HL-60 (cell line): ENCODE results near the gene AK9.

Experiments used
- DNase-seq, 2 experiments: peaks; one replicate each; pipeline ENCODE4 v3.0.0-alpha.2; 2010 to 2020; ENCODE audit warnings: low read depth in 1 of 2, low spot score in 1 of 2
- H3K27ac ChIP-seq: fragments of 250-450 bp; sonication (Bioruptor Pico); replicated peaks from 2 replicates; pipeline ENCODE4 v1.5.1; 2020; ENCODE audit warnings: mild to moderate bottlenecking, moderate library complexity
- H3K27me3 ChIP-seq: fragments of 250-450 bp; sonication (Bioruptor Pico); 2 replicates; pipeline ENCODE4 v1.5.1; 2021; ENCODE audit warnings: mild to moderate bottlenecking, moderate library complexity; ENCODE audit not compliant: insufficient read depth, poor library complexity, severe bottlenecking
- H3K4me3 ChIP-seq: replicated peaks from 2 replicates; pipeline ENCODE4 v1.5.1; 2011; ENCODE audit warnings: mild to moderate bottlenecking, control low read depth, low read length; ENCODE audit not compliant: insufficient read depth
- GABPA ChIP-seq: IDR thresholded peaks from 2 replicates; pipeline ENCODE4 v1.6.1; 2012; ENCODE audit warnings: low read depth
- POLR2AphosphoS5 ChIP-seq: IDR thresholded peaks from 2 replicates; pipeline ENCODE4 v1.6.1; 2012; ENCODE audit warnings: low read depth
- SPI1 ChIP-seq: IDR thresholded peaks from 2 replicates; pipeline ENCODE4 v1.6.1; 2012; ENCODE audit warnings: low read depth, mild to moderate bottlenecking, borderline replicate concordance
- TF ChIP-seq, protein P1 (sequence below): IDR thresholded peaks from one replicate; pipeline ENCODE4 v1.5.1; 2011; ENCODE audit warnings: low read length, control low read depth, inconsistent platforms; ENCODE audit not compliant: insufficient read depth
- TF ChIP-seq, protein P2 (sequence below): IDR thresholded peaks from 2 replicates; pipeline ENCODE4 v1.6.1; 2012; ENCODE audit warnings: low read depth; ENCODE audit not compliant: insufficient replicate concordance

The AK9 gene

DNA sequence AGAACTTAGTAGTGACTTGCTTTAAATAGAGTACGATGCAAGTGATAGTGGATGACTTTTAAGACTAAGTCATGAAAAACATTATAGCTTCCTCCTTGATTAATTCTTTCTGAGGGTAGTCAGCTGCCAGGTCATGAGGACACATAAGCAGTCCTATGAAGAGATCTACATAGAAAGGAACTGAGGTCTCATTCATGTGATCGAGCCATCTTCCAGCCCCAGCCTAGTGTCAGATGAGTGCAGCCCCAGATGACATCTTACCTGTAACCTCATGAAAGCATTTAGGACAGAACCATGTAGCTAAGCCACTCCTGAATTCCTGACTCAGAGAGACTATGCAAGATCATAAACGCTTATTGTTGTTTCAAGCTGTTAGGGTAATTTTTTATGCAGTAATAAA is 67.7 kb downstream of the AK9 start:
- no peaks in the 10 kb centered on the region for H3K27me3 ChIP-seq
- TF ChIP-seq POLR2AphosphoS5 = no peak
- TF ChIP-seq, protein P1, sequence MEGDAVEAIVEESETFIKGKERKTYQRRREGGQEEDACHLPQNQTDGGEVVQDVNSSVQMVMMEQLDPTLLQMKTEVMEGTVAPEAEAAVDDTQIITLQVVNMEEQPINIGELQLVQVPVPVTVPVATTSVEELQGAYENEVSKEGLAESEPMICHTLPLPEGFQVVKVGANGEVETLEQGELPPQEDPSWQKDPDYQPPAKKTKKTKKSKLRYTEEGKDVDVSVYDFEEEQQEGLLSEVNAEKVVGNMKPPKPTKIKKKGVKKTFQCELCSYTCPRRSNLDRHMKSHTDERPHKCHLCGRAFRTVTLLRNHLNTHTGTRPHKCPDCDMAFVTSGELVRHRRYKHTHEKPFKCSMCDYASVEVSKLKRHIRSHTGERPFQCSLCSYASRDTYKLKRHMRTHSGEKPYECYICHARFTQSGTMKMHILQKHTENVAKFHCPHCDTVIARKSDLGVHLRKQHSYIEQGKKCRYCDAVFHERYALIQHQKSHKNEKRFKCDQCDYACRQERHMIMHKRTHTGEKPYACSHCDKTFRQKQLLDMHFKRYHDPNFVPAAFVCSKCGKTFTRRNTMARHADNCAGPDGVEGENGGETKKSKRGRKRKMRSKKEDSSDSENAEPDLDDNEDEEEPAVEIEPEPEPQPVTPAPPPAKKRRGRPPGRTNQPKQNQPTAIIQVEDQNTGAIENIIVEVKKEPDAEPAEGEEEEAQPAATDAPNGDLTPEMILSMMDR = no peak
- TF ChIP-seq GABPA = no peak
- no peak for TF ChIP-seq SPI1
- TF ChIP-seq, protein P2, sequence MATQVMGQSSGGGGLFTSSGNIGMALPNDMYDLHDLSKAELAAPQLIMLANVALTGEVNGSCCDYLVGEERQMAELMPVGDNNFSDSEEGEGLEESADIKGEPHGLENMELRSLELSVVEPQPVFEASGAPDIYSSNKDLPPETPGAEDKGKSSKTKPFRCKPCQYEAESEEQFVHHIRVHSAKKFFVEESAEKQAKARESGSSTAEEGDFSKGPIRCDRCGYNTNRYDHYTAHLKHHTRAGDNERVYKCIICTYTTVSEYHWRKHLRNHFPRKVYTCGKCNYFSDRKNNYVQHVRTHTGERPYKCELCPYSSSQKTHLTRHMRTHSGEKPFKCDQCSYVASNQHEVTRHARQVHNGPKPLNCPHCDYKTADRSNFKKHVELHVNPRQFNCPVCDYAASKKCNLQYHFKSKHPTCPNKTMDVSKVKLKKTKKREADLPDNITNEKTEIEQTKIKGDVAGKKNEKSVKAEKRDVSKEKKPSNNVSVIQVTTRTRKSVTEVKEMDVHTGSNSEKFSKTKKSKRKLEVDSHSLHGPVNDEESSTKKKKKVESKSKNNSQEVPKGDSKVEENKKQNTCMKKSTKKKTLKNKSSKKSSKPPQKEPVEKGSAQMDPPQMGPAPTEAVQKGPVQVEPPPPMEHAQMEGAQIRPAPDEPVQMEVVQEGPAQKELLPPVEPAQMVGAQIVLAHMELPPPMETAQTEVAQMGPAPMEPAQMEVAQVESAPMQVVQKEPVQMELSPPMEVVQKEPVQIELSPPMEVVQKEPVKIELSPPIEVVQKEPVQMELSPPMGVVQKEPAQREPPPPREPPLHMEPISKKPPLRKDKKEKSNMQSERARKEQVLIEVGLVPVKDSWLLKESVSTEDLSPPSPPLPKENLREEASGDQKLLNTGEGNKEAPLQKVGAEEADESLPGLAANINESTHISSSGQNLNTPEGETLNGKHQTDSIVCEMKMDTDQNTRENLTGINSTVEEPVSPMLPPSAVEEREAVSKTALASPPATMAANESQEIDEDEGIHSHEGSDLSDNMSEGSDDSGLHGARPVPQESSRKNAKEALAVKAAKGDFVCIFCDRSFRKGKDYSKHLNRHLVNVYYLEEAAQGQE = no peak
- H3K4me3 ChIP-seq = no peak overlapping the region
- no peak for DNase-seq
- no peak overlapping the region for H3K27ac ChIP-seq

DNA sequence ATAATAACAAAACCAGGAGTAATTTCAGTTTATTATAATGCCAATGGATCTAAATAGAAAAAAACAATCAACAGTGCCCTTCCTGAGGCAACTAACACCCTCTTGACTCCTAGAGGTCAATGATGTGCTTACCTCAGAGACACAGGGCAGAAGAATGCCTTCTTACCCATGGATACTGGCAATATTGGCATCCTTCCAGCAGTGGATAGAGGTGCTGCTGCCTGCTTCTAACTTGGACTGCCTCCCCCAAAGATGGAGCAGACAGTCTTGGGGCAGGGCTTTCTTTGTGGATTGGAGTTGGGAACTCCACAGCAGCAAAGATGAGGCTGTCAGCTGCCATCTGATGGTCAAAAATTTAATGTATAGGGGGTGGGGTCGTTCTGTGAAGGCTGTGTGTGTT is 78.7 kb downstream of the AK9 start:
- H3K4me3 ChIP-seq = no peak overlapping the region
- H3K27ac ChIP-seq = no peak overlapping the region
- H3K27me3 ChIP-seq = no peaks in the 10 kb centered on the region
- DNase-seq = no peak
- TF ChIP-seq SPI1 = no peak
- TF ChIP-seq, protein P1 = no peak
- TF ChIP-seq, protein P2 = no peak
- TF ChIP-seq POLR2AphosphoS5 = no peak
- TF ChIP-seq GABPA = no peak

DNA sequence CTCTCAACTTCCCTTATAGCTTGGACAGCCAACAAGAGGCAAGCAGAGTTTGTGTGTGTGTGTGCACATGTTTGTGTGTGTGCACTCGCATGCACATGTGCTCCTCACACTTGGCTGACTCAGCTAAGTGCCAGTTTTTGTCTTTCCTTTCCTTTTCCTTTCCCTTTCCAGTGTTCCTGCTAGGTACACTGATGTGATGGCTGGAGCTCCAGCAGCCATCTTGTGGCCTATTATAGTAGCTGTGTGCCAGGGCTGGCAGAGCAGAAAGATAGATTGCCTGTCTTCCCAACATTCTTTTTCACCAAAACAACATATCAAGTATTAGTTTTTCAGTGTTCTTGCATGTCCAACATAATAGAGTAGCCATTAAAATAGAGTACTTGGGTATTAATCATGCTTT is 79.5 kb downstream of the AK9 start:
- no peak overlapping the region for H3K4me3 ChIP-seq
- no peak for DNase-seq
- no peaks in the 10 kb centered on the region for H3K27me3 ChIP-seq
- H3K27ac ChIP-seq = no peak overlapping the region
- TF ChIP-seq, protein P2 = no peak
- TF ChIP-seq SPI1 (no peak), POLR2AphosphoS5 (no peak), GABPA (no peak)
- TF ChIP-seq, protein P1 = no peak
